ENCODE measurements around the gene HIP1R.

The HIP1R gene

DNA sequence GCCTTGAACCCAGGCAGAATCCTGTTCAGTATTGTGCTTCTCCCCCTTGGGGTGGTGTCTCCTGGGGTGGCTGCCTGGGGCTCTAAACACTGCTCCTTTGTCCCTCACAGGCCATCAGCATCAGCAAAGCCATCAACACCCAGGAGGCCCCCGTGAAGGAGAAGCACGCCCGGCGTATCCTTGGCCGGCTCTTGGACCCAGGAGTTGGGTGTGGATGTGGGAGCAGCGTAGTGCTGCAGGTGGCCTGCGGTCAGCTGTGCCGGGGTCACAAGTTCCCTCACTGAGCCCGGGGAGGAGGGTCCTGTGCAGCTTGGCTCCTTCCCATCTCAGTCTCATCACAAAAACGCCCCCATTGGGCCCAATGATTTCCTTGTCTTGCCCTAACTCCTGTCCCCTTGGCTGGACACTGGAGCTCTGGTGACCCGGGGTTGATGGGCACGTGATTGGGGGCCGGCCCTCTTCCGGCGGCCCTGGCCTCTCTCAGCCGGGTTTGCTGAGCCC lies 12.7 kb downstream of the HIP1R start:
- DNase-seq, result no peak

DNA sequence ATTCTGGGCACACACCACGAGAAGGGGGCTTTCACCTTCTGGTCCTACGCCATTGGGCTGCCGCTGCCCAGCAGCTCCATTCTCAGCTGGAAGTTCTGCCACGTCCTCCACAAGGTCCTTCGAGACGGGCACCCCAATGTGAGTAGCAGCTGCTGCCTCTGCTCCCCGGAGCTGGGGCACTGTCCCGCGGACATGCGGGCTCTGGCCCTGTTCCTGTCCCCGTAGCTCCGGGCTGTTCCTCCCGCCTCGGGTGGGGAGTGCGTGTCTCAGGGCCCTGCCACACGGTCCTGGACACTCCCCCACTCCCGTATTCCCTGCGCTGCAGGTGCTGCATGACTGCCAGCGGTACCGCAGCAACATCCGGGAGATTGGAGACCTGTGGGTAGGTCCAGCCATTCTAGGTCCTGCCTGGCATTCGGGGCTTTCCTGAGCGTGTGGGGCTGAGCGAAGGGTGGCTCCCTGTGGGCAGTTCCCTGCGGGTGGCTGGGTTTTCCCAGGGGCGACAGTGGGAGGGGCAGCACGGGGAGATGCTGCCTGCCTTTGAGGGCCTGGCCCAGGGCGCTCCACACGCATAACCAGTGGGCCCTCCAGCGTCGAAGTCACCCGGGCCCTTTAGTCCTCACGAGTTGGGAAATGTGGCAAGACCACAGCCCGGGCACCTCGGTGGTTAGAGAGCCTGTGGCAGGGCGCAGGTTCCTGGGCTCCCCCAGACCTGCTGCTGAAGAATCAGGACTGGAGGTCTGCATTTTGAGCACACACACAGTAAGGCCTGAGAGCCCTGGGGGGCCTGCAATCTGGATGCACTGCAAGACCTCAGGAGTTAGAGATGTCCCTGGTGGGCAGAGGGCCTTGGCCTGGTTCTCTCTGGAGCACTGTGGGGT lies 13.5 kb downstream of the HIP1R start:
- DNase-seq, result no peak

DNA sequence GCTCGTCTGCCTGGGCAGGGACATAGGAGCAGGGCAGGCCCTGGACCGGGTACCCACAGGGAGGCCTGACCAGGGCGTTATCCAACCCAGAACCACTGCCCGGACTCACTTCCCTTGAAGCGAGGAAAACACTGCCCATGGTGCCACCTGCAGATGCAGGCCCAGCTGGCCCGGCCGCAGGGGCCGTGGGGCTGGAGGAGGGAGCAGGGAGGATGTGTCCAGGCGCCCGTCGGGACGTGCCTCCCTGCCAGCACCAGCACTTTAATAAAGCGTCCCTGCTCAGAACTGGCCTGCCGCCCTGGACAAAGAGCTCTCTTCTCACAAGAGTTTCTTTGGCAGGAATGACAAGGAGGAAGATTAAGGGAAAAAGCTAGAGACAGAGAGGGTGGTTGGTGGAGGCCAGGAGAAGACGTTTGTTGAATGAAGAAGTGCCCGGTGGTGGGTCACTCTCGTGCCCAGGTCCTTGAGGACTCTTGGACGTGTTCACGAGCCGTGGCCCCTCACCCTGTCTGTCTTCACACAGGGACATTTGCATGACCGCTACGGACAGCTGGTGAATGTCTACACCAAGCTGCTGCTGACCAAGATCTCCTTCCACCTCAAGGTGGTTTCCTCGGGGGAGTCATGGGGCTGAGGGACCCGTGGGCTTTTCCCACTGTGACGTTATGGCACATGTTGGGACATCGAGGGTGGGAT lies 14.2 kb downstream of the HIP1R start:
- DNase-seq, result no peak

DNA sequence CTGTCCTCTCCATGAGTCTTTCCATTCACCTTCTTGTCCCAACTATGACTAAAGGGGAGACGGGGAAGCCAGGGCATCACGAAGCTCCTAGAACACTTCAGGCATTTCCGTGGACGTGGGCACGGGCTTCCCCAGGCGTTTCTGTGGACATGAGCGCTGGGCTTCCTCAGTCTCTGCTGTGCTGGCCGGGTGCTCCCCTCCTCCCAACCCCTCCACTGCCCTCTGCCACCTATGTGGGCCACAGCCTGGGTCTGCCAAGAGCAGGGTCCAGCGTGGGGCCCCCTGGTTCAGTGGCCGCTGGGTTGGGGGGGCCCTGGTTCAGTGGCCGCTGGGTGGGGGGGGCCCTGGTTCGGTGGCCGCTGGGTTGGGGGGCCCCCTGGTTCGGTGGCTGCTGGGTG lies 14.8 kb downstream of the HIP1R start:
- DNase-seq, result no peak

DNA sequence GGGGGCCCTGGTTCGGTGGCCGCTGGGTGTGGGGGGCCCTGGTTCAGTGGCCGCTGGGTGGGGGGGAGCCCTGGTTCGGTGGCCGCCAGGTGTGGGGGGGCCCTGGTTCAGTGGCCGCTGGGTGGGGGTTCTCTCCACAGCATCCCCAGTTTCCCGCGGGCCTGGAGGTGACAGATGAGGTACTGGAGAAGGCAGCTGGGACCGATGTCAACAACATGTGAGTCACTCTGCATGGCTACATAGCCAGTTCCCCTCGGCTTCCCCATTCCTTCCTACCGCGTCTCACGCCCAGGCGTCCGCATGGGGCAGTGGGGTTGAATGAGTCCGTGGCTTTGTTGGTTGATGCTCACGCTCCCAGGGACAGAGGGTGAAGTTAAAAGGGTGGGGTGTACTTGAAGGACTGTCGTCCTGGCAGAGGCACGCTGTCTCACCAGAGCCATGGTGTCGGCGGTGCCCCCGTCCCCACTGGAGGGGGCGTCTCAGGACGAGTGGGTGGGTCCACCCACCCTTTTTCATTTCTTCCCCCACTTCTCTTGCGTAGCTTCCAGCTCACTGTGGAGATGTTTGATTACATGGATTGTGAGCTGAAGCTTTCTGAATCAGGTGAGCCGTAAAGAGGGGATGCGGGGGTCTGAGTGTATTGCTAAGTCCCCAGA lies 15.6 kb downstream of the HIP1R start:
- DNase-seq, result no peak

DNA sequence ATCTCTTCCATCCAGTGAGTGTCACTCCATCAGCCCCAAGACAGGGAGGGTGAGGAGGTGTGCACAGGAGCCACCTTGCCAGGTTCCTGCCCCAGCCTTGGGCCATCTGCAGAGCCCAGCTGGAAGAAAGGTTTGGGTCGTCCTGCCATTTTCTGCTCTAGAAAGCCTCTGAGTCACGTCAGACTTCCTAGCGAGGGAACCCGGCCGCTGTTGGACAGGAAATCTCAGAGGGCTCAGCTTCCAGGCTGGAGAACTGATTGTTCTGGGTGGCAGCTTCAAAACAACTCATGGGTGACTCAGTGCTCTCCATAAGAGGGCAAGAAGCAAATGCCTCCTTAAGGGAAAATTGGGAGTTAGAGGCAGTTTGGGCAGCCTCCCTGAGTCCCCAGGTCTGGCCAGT lies 16.6 kb downstream of the HIP1R start:
- DNase-seq, result no peak

DNA sequence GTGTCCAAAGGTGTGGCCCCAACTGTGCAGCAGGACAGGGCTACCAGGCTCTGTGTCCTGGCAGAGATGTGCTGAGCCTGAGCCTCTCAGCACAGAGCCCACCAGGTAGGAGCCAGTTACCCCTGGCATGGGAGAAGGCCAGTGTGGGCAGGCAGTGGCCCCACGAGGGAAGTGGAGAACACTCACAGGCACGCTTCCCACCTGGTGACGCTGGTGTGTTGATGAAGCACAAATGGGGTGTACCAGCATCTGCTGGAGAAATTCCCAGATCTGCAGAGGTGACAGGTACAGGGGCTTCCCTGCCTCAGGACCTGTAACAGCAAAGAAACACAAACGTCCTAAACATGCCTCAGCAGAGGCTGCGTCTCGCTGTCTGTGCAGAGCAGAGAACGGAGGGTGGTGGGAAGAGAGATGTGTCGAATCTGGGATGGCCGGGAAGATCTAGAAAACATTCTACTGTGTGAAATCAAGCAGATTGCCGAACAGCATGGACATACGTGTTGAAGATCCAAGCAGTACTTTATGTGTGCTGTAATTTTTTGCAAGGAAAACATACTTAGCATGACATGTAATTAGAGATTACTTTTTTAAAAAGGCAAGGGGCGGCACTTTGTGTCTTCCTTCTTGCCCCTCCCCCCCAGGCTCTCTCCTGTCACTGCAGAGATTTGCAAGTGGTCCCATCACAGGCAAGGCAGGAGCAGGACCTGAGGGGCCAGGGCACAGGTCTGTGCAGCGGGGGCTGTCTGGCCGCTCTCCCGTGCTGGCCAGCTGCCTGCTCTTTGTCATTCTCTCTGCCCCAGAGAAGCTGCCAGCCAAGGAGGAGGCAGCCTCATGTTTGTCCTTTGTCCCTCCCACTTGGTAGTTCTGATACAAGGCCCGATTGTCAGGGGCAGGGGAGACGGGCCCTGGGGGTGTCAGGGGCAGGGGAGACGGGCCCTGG lies 17.3 kb downstream of the HIP1R start:
- no peak for DNase-seq

DNA sequence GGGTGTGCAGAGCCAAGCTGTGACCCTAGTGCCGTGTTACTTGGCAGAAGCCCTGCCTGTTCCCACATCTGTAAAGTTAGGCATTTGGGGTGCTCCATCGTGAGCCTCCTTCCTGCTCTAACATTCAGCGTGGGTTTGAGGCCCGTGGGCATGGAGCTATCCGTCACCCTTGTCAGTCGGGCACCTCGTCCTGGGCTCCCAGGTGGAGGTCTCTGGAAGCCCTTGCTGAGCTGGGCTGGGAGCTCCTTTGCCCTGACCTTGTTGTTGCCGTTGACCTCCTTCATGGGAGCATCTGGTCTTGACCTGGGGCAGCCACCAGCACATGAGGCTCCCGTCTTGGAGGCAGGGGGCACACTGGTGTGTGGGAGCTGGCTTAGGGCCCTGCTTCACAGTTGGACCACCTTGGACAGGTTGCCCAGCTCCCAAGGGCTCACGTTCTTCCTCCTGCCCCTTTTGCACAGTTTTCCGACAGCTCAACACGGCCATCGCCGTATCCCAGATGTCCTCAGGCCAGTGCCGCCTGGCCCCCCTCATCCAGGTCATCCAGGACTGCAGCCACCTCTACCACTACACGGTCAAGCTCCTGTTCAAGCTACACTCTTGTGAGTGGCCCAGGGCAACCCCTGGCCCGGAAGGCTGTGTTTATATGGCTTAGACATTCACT lies 18.5 kb downstream of the HIP1R start:
- DNase-seq, result no peak

DNA sequence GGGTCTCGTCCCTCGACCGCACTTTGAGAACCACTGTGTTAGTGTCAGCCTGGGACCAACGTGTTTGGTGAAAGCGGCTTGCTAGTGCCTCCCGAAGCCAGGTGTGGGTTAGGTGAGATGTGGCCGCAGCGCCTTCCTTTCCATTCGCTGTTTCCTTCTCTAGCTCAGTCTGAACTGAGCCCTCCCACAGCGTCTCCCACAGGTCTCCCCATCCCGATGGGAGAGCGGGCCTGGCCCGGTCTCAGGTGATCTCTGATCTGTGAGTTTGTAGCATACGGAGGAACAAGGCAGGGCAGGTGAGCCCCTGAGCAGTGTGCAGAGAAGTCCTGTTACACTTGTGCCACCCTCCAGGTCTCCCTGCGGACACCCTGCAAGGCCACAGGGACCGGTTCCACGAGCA lies 19.3 kb downstream of the HIP1R start:
- no peak for DNase-seq

DNA sequence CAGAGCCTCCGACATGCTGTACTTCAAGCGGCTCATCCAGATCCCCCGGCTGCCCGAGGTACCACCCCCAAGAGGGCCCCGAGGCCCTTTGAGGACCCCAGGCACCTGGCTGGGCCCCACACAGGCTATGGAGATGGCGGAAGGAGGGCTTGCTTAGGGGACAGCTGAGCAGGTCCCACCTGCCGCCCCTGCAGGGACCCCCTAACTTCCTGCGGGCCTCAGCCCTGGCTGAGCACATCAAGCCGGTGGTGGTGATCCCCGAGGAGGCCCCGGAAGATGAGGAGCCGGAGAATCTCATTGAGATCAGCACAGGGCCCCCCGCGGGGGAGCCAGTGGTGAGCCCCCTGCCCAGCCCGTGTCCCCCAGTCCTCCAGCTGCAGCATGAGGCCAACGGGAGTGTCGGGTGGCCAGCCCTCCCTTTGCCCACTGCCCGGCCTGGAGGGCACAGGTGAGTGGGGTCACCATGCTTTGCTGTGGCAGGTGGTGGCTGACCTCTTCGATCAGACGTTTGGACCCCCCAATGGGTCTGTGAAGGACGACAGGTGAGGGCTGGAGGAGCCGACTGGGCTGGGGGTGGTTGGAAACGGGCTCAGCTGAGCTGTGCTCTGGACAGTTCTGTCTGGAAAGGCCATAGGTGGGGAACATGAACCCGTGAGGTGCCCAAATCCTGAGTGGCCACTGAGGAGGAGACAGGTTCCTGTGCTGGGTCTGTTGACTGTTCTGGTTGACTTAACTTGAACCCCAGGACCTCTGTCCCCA lies 20.0 kb downstream of the HIP1R start:
- no peak for DNase-seq

DNA sequence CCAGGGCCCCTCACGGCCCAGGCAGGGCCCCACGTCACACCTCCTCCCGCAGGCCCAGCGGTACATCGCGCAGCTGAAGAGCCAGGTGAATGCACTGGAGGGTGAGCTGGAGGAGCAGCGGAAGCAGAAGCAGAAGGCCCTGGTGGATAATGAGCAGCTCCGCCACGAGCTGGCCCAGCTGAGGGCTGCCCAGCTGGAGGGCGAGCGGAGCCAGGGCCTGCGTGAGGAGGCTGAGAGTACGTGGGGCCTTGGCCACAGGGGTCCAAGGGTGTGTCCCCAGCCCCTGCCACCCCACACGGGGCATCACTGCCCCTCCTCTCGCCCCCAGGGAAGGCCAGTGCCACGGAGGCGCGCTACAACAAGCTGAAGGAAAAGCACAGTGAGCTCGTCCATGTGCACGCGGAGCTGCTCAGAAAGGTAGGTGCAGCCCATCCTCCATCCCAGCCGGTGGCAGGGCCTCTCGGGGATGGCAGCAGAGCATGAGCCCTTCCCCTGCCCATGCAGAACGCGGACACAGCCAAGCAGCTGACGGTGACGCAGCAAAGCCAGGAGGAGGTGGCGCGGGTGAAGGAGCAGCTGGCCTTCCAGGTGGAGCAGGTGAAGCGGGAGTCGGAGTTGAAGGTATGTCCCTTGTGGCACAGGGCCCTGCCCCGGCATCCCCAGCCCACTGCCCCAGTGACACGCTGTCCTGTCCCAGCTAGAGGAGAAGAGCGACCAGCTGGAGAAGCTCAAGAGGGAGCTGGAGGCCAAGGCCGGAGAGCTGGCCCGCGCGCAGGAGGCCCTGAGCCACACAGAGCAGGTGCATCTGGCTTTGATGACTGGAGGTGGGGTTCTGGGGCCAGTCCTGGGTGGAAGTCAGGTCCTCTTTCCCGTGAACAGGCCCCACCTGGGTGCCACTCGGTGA lies 20.9 kb downstream of the HIP1R start:
- DNase-seq, result no peak

DNA sequence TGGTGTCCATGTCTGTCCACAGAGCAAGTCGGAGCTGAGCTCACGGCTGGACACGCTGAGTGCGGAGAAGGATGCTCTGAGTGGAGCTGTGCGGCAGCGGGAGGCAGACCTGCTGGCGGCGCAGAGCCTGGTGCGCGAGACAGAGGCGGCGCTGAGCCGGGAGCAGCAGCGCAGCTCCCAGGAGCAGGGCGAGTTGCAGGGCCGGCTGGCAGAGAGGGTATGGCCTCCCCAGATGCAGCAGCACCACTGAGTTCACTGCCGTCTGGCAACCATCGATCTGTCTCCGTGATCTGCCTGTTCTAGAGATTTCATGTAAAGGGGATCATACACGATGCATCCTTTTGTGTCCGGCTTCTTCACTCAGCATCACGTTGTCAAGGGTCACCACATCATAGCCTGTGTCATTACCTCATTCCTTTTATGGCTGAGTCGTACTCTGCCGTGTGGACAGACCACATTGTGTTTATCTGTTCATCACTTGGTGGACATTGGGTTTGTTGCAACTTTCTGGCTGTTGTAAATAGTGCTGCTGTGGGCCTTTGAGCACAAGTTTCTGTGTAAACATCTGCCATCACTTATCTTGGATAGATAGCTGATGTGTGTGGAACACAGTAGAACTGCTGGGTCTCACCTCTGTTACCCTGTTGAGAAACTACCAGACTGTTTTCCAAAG lies 21.9 kb downstream of the HIP1R start:
- DNase-seq, result no peak

DNA sequence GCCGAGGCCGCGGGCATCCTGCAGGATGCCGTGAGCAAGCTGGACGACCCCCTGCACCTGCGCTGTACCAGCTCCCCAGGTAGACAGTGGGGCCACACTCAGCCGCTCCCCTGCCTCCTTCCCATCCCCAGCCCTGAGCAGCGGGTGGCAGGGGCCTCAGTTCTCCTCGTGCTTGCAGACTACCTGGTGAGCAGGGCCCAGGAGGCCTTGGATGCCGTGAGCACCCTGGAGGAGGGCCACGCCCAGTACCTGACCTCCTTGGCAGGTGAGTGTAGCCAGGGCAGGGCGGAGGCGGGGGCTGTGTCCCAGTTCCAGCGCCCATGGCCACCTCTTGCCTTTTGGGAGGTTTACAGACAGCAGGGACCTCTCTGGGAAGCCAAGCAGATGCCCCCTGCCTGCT lies 22.9 kb downstream of the HIP1R start:
- DNase-seq, result no peak

DNA sequence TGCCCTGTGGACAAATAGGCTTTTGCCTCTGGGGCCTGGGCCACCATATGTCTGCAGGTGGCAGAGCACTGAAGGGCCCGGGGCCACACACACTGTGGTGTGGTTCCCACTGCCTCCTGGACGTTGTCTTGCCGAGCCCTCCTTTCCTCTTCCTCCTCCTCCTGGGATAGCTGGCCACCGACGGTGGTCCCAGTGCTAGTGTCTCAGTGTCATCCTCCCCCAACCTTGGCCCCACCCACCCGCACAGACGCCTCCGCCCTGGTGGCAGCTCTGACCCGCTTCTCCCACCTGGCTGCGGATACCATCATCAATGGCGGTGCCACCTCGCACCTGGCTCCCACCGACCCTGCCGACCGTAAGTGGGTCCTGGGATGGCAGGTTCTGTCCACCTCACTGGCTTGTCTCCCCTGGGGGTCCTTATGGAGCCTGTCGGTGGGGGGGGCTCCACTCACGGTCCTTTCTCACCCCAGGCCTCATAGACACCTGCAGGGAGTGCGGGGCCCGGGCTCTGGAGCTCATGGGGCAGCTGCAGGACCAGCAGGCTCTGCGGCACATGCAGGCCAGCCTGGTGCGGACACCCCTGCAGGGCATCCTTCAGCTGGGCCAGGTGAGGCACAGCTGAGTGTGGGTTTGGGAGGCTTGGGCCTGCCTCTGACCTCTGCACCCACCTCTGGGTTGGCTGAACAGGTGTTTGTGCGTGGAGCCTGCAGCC lies 23.5 kb downstream of the HIP1R start:
- no peak for DNase-seq

DNA sequence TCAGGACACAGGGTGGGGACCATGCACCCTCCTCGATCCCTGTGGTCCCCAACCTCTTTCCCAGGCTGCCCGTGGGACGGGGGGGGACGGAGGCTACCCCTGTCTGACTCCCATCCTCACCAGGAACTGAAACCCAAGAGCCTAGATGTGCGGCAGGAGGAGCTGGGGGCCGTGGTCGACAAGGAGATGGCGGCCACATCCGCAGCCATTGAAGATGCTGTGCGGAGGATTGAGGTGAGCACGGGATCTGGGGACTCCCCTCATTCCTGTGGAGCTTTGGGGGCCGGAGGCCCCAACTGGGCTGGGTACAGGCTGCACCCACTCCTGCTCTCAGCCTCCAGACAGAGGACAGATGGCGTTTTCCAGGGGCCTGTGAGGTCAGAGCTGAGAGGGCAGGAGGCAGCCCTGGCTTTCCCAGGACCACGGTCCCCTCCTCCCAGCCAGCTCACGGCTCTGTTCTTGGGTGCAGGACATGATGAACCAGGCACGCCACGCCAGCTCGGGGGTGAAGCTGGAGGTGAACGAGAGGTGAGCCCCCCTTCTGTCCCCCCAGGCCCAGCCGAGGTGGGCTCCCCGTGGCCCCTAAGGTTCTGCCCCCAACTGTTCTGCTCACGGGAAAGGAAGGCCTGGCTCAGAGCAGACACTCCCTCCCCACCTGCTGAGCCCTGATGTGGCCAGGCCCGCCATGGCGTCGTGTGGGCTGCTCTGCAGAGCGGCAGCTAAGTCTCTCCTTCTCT lies 24.2 kb downstream of the HIP1R start:
- no peak for DNase-seq

DNA sequence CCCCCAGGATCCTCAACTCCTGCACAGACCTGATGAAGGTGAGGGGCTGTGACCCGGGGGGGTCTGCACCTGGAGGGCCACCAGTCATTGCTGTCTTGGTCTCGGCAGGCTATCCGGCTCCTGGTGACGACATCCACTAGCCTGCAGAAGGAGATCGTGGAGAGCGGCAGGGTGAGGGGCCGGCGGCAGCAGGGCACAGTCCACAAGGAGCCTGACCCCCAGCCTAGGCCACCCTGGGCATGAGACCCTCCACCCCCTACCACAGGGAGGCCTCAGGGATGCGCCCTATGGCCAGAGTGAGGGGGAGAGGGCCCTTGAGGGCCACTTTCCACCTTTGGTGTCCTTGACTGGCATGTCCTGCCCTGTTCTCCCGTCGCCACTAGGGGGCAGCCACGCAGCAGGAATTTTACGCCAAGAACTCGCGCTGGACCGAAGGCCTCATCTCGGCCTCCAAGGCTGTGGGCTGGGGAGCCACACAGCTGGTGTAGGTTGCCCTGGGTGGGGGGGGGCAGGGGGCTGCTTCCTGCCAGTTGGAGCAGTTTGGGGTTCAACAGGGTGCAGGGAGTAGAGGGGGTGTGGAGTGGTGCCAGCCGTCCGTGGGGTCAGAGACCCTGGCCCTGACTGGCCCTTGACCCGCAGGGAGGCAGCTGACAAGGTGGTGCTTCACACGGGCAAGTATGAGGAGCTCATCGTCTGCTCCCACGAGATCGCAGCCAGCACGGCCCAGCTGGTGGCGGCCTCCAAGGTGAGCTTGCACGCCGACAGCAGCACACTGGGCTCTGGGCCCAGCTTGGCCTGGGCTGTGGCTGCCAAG lies 25.0 kb downstream of the HIP1R start:
- peak; percentile 73 for DNase-seq
